SK-N-SH (cell line): ENCODE results near the gene ATP11B. TPM values are rescaled to one million over a fixed set of nuclear protein-coding genes. Genes with fewer than 3 reads are reported as not detected.

Source experiments
- CTCF ChIA-PET: fragments of 300-600, 350-600 bp; formaldehyde crosslinking; extraction: SDS; loops from one replicate; lab custom pipeline; 2021; lab: Yijun Ruan, JAX
- POLR2A ChIA-PET: fragments of 350-600 bp; sonication (Branson Sonifier 250); formaldehyde crosslinking; extraction: SDS; loops from one replicate; lab custom pipeline; 2020; ENCODE audit warnings: antibody characterized with exemption, inconsistent platforms; lab: Yijun Ruan, JAX
- DNase-seq: peaks from one replicate; pipeline ENCODE4 v3.0.0; 2012
- H2AFZ ChIP-seq: fragments of 200-600 bp; sonication (generic); 2 replicates; pipeline ENCODE4 v1.8.1; 2016; ENCODE audit warnings: antibody characterized with exemption, mild to moderate bottlenecking, low read depth
- H3F3A ChIP-seq: fragments of 200-600 bp; sonication (generic); replicated peaks from 2 replicates; pipeline ENCODE3; 2016; ENCODE audit warnings: antibody characterized with exemption, mild to moderate bottlenecking; ENCODE audit not compliant: insufficient read depth
- H3K27ac ChIP-seq, 2 experiments: fragments of 200-500 bp in 1 of 2; fragments of 200-600 bp in 1 of 2; sonication (Bioruptor generic) in 1 of 2; sonication (generic), shearing (Covaris generic) in 1 of 2; 2 replicates each; pipeline versions ENCODE4 v1.5.1 to v1.6.1; 2014 to 2016; ENCODE audit warnings: low read depth in 2 of 2, inconsistent platforms in 1 of 2, low read length in 1 of 2, mild to moderate bottlenecking in 1 of 2, mixed read lengths in 1 of 2
- H3K27me3 ChIP-seq: fragments of 200-600 bp; sonication (generic), shearing (Covaris generic); 2 replicates; pipeline ENCODE4 v1.6.1; 2016; ENCODE audit warnings: mixed run types; ENCODE audit not compliant: insufficient read depth
- H3K36me3 ChIP-seq, 2 experiments: fragments of 200-500 bp in 1 of 2; fragments of 200-600 bp in 1 of 2; sonication (Bioruptor generic) in 1 of 2; sonication (generic) in 1 of 2; replicated peaks in 1 of 2; 2 replicates each; pipeline versions ENCODE3 to v1.5.1; 2014 to 2016; ENCODE audit warnings: low read length in 1 of 2, mild to moderate bottlenecking in 1 of 2; ENCODE audit not compliant: insufficient read depth in 2 of 2, control insufficient read depth in 1 of 2
- H3K4me1 ChIP-seq, 2 experiments: fragments of 200-500 bp in 1 of 2; fragments of 200-600 bp in 1 of 2; sonication (Bioruptor generic) in 1 of 2; sonication (generic), shearing (Covaris generic) in 1 of 2; 2 replicates each; pipeline versions ENCODE4 v1.5.1 to v1.6.1; 2014 to 2016; ENCODE audit warnings: low read depth in 1 of 2, low read length in 1 of 2, mixed run types in 1 of 2; ENCODE audit not compliant: insufficient read depth in 2 of 2, control insufficient read depth in 1 of 2
- H3K4me2 ChIP-seq: fragments of 200-600 bp; sonication (generic), shearing (Covaris generic); 2 replicates; pipeline ENCODE4 v1.6.1; 2017; ENCODE audit warnings: mixed run types
- H3K4me3 ChIP-seq, 2 experiments: fragments of 200-500 bp in 1 of 2; fragments of 200-600 bp in 1 of 2; sonication (Bioruptor generic) in 1 of 2; sonication (generic), shearing (Covaris generic) in 1 of 2; 2 replicates each; pipeline versions ENCODE4 v1.5.1 to v1.8.1; 2014 to 2016; ENCODE audit warnings: low read depth in 2 of 2, inconsistent platforms in 1 of 2, low read length in 1 of 2, mild to moderate bottlenecking in 1 of 2, mixed read lengths in 1 of 2, moderate library complexity in 1 of 2
- H3K79me2 ChIP-seq: fragments of 200-600 bp; sonication (generic); 2 replicates; pipeline ENCODE4 v1.8.1; 2017; ENCODE audit warnings: mild to moderate bottlenecking; ENCODE audit not compliant: insufficient read depth
- H3K9ac ChIP-seq: fragments of 200-600 bp; sonication (generic); 2 replicates; pipeline ENCODE4 v1.6.1; 2017; ENCODE audit warnings: mixed run types
- H3K9me2 ChIP-seq: fragments of 200-600 bp; sonication (generic); 2 replicates; pipeline ENCODE4 v1.6.1; 2017; ENCODE audit warnings: mixed run types
- H3K9me3 ChIP-seq: fragments of 200-600 bp; sonication (generic); 2 replicates; pipeline ENCODE4 v1.6.1; 2017; ENCODE audit warnings: mixed run types, mild to moderate bottlenecking, moderate library complexity
- H4K20me1 ChIP-seq: fragments of 200-600 bp; sonication (generic); 2 replicates; pipeline ENCODE4 v1.6.1; 2017; ENCODE audit warnings: mild to moderate bottlenecking, mixed run types; ENCODE audit not compliant: insufficient read depth
- FOSL2 ChIP-seq: IDR thresholded peaks from 2 replicates; pipeline ENCODE4 v1.4.0; 2012; ENCODE audit warnings: low read depth, mild to moderate bottlenecking, moderate library complexity, borderline replicate concordance
- RAD21 ChIP-seq: IDR thresholded peaks from 2 replicates; pipeline ENCODE4 v1.6.1; 2012; ENCODE audit warnings: mild to moderate bottlenecking, low read length
- RCOR1 ChIP-seq: fragments of 150-350 bp; IDR thresholded peaks from 2 replicates; pipeline ENCODE4 v1.6.1; 2017; ENCODE audit warnings: antibody characterized with exemption, low read length
- TAF1 ChIP-seq: IDR thresholded peaks from 2 replicates; pipeline ENCODE4 v1.6.1; 2012; ENCODE audit warnings: low read depth, mild to moderate bottlenecking, low read length, moderate library complexity, borderline replicate concordance
- TCF12 ChIP-seq: IDR thresholded peaks from 2 replicates; pipeline ENCODE4 v1.4.0; 2012
- WGBS: methylation state at CpG from one replicate; pipeline ENCODE4 v1.1.6; 2017; ENCODE audit warnings: low lambda C conversion rate; 5-methylcytosine and 5-hydroxymethylcytosine counted together
- polyA plus RNA-seq, 3 experiments: library from polyadenylated mRNA; depleted of rRNA; stranded (reverse); fragments of >200 nt; gene quantifications; 2 replicates each; pipeline ENCODE4 v1.2.3, GENCODE V29; 2012
- TF ChIP-seq, protein P1 (sequence below): fragments of 200-600 bp; sonication (generic); IDR thresholded peaks from 2 replicates; pipeline ENCODE4 v1.6.1; 2017; ENCODE audit warnings: antibody characterized with exemption, mild to moderate bottlenecking, moderate library complexity
- TF ChIP-seq, protein P2 (sequence below): IDR thresholded peaks from 2 replicates; pipeline ENCODE4 v1.6.1; 2012; ENCODE audit warnings: mild to moderate bottlenecking, low read depth, low read length, moderate library complexity

Gene ATP11B
- polyA plus RNA-seq, 1 of the 3 experiments (the other 2 are of a cell fraction), result 8.7 TPM

DNA sequence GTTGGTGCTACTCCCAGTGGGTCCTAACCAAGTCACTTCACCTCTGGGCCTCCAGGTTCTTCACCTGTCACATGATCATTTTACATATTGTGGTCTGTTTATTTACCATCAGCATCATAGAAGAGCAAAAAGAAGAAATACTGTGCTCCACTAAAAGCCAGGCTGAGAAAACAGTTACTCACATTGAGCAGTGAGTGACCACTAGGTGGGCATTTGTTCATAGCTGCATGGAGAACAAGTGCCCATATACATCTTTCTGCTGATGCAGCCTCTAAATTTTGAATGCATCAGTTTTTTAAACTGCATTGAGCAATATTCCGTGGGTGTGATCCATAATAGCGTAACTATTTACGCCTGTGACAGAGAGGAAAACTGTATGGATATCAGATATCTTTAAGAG lies 110.9 kb downstream of the ATP11B start:
- Histone ChIP-seq H2AFZ (no peak overlapping the region), H3K9ac (no peak overlapping the region), H3K79me2 (no peaks in the 10 kb centered on the region), H3K9me2 (no peaks in the 10 kb centered on the region), H3K36me3 (peaks cover 44 to 65% of the 10 kb centered on the region in 2 experiments), H3F3A (peaks cover 3% of the 10 kb centered on the region), H3K27me3 (no peaks in the 10 kb centered on the region), H3K4me1 (no peaks in the 10 kb centered on the region), H3K27ac (no peak overlapping the region), H4K20me1 (no peaks in the 10 kb centered on the region), H3K4me2 (no peak overlapping the region), H3K4me3 (no peak overlapping the region), H3K9me3 (no peaks in the 10 kb centered on the region)
- DNase-seq, result no peak
- TF ChIP-seq, protein P1, sequence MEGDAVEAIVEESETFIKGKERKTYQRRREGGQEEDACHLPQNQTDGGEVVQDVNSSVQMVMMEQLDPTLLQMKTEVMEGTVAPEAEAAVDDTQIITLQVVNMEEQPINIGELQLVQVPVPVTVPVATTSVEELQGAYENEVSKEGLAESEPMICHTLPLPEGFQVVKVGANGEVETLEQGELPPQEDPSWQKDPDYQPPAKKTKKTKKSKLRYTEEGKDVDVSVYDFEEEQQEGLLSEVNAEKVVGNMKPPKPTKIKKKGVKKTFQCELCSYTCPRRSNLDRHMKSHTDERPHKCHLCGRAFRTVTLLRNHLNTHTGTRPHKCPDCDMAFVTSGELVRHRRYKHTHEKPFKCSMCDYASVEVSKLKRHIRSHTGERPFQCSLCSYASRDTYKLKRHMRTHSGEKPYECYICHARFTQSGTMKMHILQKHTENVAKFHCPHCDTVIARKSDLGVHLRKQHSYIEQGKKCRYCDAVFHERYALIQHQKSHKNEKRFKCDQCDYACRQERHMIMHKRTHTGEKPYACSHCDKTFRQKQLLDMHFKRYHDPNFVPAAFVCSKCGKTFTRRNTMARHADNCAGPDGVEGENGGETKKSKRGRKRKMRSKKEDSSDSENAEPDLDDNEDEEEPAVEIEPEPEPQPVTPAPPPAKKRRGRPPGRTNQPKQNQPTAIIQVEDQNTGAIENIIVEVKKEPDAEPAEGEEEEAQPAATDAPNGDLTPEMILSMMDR, result peak; percentile 28
- no peak for TF ChIP-seq FOSL2
- 98% methylated on average over 3 of the region's 3 CpGs for WGBS
- POLR2A ChIA-PET, result no interaction called here
- CTCF ChIA-PET, result interaction anchor here (1.1 to 1.5 kb wide), 2 partner anchors 9 to 13 kb away, joined by 4 read pairs; no protein-coding TSS in a partner anchor

DNA sequence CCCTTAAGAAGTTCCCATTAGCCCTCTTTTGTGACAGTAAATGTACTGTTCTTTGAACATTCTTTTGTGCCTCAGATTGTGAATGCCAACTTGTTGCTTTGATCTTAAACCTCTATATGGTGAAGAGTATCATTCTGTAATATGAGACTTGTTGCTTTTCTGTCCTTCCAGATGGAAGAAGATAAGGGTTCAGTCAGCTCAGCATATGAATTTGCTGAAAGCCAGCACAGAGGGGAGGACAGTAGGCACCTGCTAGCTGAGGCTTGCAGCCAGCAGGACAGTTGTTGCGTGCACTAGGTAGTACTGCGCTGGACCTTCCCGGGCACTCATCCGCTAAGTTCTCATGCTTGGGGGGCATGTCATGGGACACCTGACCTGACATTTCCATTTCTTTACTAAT lies 112.3 kb downstream of the ATP11B start:
- Histone ChIP-seq H3K4me1 (no peaks in the 10 kb centered on the region), H3K27me3 (no peaks in the 10 kb centered on the region), H3K79me2 (no peaks in the 10 kb centered on the region), H3K9me3 (no peaks in the 10 kb centered on the region), H3F3A (peaks cover 3% of the 10 kb centered on the region), H3K4me2 (no peak overlapping the region), H2AFZ (no peak overlapping the region), H3K36me3 (peaks cover 35 to 56% of the 10 kb centered on the region in 2 experiments), H3K9ac (no peak overlapping the region), H3K4me3 (no peak overlapping the region), H3K9me2 (no peaks in the 10 kb centered on the region), H3K27ac (no peak overlapping the region), H4K20me1 (no peaks in the 10 kb centered on the region)
- no peak for TF ChIP-seq RCOR1
- TF ChIP-seq RAD21, result no peak
- no peak for TF ChIP-seq TAF1
- TF ChIP-seq TCF12, result no peak
- TF ChIP-seq, protein P2, sequence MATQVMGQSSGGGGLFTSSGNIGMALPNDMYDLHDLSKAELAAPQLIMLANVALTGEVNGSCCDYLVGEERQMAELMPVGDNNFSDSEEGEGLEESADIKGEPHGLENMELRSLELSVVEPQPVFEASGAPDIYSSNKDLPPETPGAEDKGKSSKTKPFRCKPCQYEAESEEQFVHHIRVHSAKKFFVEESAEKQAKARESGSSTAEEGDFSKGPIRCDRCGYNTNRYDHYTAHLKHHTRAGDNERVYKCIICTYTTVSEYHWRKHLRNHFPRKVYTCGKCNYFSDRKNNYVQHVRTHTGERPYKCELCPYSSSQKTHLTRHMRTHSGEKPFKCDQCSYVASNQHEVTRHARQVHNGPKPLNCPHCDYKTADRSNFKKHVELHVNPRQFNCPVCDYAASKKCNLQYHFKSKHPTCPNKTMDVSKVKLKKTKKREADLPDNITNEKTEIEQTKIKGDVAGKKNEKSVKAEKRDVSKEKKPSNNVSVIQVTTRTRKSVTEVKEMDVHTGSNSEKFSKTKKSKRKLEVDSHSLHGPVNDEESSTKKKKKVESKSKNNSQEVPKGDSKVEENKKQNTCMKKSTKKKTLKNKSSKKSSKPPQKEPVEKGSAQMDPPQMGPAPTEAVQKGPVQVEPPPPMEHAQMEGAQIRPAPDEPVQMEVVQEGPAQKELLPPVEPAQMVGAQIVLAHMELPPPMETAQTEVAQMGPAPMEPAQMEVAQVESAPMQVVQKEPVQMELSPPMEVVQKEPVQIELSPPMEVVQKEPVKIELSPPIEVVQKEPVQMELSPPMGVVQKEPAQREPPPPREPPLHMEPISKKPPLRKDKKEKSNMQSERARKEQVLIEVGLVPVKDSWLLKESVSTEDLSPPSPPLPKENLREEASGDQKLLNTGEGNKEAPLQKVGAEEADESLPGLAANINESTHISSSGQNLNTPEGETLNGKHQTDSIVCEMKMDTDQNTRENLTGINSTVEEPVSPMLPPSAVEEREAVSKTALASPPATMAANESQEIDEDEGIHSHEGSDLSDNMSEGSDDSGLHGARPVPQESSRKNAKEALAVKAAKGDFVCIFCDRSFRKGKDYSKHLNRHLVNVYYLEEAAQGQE, result no peak
- POLR2A ChIA-PET, result no interaction called here
- DNase-seq, result no peak
- WGBS, result 100% methylated on average over 4 of the region's 4 CpGs
- CTCF ChIA-PET, result interaction anchor here (1.6 kb wide), 1 partner anchor 479 kb away, joined by 3 read pairs; no protein-coding TSS in a partner anchor
